ACC112 (cell line): ENCODE measurements around the gene DIO3.

ENCODE experiments used
- H2AFZ ChIP-seq: fragments of 200-600 bp; sonication (generic); one replicate; pipeline ENCODE4 v1.6.0; 2017; ENCODE audit warnings: antibody characterized with exemption, low read length; ENCODE audit not compliant: unreplicated experiment
- H3K27ac ChIP-seq: fragments of 200-600 bp; sonication (generic); 2 replicates; pipeline ENCODE4 v1.5.1; 2014; ENCODE audit warnings: low read depth, mild to moderate bottlenecking, antibody characterized with exemption, low read length, moderate library complexity
- H3K27me3 ChIP-seq: fragments of 200-600 bp; sonication (generic); 2 replicates; pipeline ENCODE4 v1.6.1; 2014; ENCODE audit warnings: mild to moderate bottlenecking, antibody characterized with exemption, low read length, moderate library complexity, mixed read lengths; ENCODE audit not compliant: insufficient read depth
- H3K36me3 ChIP-seq: fragments of 200-600 bp; sonication (generic); 2 replicates; pipeline ENCODE4 v1.6.1; 2016; ENCODE audit warnings: mild to moderate bottlenecking, antibody characterized with exemption, low read length, moderate library complexity, mixed read lengths; ENCODE audit not compliant: insufficient read depth
- H3K4me1 ChIP-seq: fragments of 200-600 bp; sonication (generic); one replicate; pipeline ENCODE4 v1.6.1; 2016; ENCODE audit warnings: low read length, mixed read lengths; ENCODE audit not compliant: insufficient read depth, unreplicated experiment, control insufficient read depth
- H3K4me3 ChIP-seq: fragments of 200-600 bp; sonication (generic); 2 replicates; pipeline ENCODE4 v1.5.1; 2014; ENCODE audit warnings: mild to moderate bottlenecking, low read depth, low read length
- H3K79me2 ChIP-seq: fragments of 200-600 bp; sonication (generic); one replicate; pipeline ENCODE4 v1.6.0; 2016; ENCODE audit warnings: low read length; ENCODE audit not compliant: control insufficient read depth, unreplicated experiment, insufficient read depth

DIO3 gene

DNA sequence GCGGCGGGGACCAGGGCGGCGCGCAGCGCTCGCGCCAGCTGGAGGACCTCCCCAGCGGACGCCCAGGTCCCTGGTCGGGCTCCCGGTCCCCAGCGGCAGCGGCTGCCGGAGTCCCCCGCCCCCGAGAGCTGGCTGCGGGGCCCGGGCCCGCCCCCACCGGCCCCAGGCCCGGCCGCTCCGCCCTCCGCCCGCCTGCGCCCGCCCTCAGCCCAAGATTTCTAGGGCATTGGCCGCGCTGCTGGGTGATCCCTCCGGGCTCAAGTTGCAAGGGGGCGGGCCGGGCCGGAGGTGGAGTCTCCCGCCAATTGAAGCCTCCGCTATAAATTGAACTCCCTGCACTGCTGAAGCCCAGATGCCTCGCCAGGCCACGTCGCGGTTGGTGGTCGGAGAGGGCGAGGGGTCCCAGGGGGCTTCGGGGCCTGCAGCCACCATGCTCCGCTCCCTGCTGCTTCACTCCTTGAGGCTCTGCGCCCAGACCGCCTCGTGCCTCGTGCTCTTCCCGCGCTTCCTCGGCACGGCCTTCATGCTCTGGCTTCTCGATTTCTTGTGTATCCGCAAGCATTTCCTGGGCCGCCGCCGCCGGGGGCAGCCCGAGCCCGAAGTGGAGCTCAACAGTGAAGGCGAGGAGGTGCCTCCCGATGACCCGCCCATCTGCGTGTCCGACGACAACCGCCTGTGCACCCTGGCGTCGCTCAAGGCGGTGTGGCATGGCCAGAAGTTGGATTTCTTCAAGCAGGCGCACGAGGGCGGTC is at the start of gene DIO3:
TSS of gene DIO3 (plus strand) at position 351 of the 752 bp plus-strand sequence.
- H3K4me3 ChIP-seq = no peak within 1 kb of the TSS
- no peak within 1 kb of the TSS for H2AFZ ChIP-seq
- no peaks in the 10 kb centered on the region for H3K36me3 ChIP-seq
- no peaks in the 10 kb centered on the region for H3K4me1 ChIP-seq
- H3K79me2 ChIP-seq = no peaks in the 10 kb centered on the region
- peaks cover 90% of the 10 kb centered on the region for H3K27me3 ChIP-seq
- no peak within 1 kb of the TSS for H3K27ac ChIP-seq

DNA sequence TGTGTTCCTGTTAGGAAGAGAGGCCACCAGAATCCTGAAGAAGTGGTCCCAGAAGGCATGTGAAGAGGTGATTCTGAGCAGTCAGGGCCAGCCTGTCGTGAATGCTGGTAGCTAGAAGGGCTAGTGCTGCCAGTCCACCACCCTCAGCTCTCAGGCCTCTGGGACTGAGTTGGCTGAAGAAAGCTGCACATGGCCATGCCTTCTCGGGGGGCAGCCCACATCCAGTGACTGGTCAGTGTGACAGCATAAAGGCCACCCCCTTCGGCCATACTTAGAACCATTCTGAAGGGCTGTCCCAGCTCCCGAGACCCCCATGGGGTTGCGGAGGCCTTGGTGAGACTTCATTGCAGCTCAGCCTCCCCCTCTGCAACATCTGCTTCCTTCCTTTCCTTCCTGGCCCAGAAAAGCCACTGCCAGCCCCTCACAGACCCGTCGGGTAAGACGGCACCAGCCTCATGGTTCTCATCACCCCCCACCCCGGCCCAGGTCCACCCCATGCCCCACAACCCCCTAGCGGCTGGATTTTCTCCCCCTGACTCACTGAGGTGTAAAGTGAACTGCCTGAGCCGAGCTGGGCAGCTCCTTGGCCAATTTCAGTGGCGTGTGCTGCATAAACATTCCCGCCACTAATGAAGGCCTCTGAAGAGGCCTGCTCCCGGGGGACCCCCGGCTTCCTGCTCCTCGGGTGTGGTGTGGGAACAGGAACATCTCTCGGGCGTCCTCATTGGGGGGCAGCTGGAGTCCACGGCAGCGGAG is 49.5 kb upstream of the DIO3 start:
- no peaks in the 10 kb centered on the region for H3K4me1 ChIP-seq
- H3K79me2 ChIP-seq = no peaks in the 10 kb centered on the region
- no peaks in the 10 kb centered on the region for H3K36me3 ChIP-seq
- no peak overlapping the region for H2AFZ ChIP-seq
- H3K27ac ChIP-seq = no peak overlapping the region
- no peaks in the 10 kb centered on the region for H3K27me3 ChIP-seq
- H3K4me3 ChIP-seq = no peak overlapping the region

DNA sequence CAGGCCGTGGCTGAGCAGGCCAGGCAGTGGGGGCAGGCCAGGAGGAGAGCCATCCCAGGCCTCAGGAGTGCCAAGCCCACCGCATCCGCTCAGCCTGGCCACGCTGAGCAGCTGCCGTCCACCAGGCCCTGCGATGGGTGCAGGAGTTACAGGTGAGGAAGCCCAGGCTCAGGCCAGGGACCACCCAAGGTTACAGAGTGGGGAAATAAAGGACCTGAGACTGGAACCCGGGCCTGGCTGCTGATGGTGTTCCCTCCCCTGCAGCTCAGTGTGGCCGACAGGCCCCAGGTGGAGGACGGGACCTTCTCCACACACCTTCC is 49.0 kb upstream of the DIO3 start:
- H3K27ac ChIP-seq = no peak overlapping the region
- no peak overlapping the region for H3K4me3 ChIP-seq

DNA sequence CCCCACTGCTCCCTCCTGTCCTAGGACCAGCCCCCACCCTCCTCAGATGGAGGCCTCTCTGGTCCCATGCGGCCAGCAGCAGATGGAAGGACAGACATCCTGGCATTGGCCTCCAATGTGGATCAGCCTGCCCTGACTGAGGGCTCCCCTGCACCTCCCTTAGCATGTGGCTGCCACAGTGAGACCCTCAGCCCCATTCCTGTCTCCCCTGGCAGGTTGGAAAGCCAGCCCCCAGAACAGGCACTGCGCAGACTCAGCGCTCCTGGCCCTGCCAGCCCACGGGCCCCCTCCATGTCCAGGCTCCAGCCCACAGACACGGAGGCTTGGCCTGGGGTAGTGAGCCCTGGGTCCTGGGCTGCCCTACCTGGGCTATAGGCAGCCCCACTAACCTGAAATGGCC is 47.2 kb upstream of the DIO3 start:
- H3K4me1 ChIP-seq = no peaks in the 10 kb centered on the region
- no peak overlapping the region for H2AFZ ChIP-seq
- no peak overlapping the region for H3K4me3 ChIP-seq
- no peaks in the 10 kb centered on the region for H3K36me3 ChIP-seq
- no peaks in the 10 kb centered on the region for H3K79me2 ChIP-seq
- H3K27me3 ChIP-seq = no peaks in the 10 kb centered on the region
- H3K27ac ChIP-seq = no peak overlapping the region

More for the DNA sequence above, 49.0 kb upstream of the DIO3 start:
- no peaks in the 10 kb centered on the region for H3K79me2 ChIP-seq
- no peaks in the 10 kb centered on the region for H3K36me3 ChIP-seq
- H2AFZ ChIP-seq = no peak overlapping the region
- no peaks in the 10 kb centered on the region for H3K27me3 ChIP-seq
- H3K4me1 ChIP-seq = no peaks in the 10 kb centered on the region

DNA sequence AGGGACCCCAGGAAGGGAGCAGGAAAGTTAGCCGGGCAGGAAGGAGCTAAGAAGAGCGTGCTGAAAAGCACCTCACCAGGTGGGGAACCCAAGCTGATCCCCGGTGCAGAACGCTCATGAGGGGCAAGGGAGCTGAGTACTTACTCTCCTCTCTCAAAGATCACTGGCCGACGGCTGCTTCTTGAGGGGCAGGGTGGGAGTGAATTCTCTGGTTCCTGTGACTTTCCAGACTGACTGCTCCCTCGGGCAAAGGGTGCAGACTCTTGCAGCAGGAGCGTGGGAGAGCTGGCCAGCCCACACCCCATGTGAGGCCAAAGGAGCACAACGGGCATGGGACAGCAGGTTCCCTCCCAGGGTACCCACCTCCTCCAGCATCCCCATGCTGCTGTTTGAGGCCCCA is 44.9 kb upstream of the DIO3 start:
- no peaks in the 10 kb centered on the region for H3K79me2 ChIP-seq
- no peak overlapping the region for H2AFZ ChIP-seq
- no peak overlapping the region for H3K4me3 ChIP-seq
- no peaks in the 10 kb centered on the region for H3K4me1 ChIP-seq
- no peak overlapping the region for H3K27ac ChIP-seq
- no peaks in the 10 kb centered on the region for H3K27me3 ChIP-seq
- H3K36me3 ChIP-seq = no peaks in the 10 kb centered on the region

DNA sequence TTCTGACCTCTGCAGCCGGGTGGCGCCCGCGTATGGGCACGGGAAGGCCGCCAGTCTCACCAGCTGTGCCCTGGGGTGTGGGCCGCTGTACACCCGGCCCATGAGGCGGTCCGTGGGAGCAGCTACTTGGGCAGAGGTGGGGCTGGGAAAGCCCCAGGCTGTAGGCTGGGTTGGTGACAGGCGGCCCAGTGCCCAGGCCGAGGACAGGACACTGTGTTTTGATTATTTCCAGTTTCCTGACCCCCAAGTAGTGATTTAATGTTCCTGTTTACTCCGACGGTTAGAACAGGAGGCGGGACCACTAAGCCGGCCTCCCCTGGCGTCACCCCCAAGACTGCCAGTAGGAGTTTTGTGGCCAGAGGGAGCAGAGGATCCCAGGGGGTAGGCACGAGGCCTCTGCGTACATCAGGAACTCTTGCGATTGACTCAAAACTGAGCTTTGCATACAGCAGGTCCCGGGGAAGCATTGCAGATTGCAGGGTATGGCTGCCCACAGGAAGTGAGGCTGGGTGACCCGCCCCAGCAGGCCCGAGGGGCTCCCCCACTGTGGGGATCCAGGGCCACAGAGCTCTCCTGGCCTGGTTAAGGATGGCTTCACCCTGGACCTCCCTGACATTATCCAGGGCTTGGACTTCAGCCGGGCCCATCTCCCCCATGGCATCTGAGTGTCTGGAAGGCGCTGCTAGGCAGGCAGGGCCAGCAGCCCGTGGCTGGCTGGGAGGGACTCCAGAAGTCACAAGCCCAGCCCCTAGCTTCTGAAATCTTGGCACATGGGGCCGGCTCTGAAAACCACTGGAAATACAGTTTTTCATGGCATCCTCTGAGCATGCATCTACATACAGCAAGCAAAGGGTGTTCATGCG is 42.5 kb upstream of the DIO3 start:
- H2AFZ ChIP-seq = no peak overlapping the region
- H3K79me2 ChIP-seq = no peaks in the 10 kb centered on the region
- no peak overlapping the region for H3K4me3 ChIP-seq
- H3K36me3 ChIP-seq = no peaks in the 10 kb centered on the region
- no peaks in the 10 kb centered on the region for H3K27me3 ChIP-seq
- no peaks in the 10 kb centered on the region for H3K4me1 ChIP-seq
- no peak overlapping the region for H3K27ac ChIP-seq

DNA sequence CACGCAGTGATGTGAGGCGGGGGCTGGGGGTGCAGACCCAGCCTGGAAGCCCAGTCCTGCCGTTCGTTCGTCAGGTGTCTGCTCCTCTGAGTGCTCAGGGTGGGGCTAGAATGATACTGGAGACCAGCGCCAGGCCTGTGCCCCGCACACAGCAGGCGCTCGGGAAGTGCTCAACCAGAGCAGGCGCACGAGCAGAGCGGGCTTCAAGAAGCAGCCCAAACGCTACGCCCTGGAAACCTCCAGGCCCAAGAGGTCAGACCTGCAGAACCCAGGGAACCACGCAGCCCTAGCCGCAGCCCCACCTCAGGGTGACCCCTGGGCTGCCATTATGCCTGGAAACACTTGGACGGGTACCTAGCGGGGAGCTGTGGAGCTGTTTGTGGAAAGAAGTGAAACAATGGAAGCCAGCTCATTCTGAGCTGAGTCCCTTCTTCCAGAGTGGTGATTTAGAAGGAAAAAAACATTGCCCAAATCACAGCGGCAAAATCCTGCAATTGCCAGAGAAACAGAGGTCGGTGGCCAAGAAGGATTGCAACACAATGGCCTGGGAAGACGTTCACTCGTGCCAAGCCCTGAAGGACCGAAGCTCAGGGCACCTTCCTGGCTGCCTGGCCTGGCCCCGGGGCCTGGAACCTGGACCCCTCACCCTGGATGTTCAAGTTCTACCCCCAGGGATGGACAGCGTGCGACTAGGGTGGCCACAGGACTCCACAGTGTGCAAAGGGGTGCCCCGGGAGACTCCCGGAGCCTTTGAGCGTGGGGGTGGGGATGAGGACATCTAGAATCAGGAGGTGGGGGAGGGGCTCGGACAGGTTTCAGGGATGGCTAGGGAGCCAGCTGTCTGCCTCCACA is 40.4 kb upstream of the DIO3 start:
- no peak overlapping the region for H3K27ac ChIP-seq
- H3K79me2 ChIP-seq = no peaks in the 10 kb centered on the region
- no peak overlapping the region for H2AFZ ChIP-seq
- no peaks in the 10 kb centered on the region for H3K36me3 ChIP-seq
- H3K4me3 ChIP-seq = no peak overlapping the region
- H3K4me1 ChIP-seq = no peaks in the 10 kb centered on the region
- no peaks in the 10 kb centered on the region for H3K27me3 ChIP-seq

DNA sequence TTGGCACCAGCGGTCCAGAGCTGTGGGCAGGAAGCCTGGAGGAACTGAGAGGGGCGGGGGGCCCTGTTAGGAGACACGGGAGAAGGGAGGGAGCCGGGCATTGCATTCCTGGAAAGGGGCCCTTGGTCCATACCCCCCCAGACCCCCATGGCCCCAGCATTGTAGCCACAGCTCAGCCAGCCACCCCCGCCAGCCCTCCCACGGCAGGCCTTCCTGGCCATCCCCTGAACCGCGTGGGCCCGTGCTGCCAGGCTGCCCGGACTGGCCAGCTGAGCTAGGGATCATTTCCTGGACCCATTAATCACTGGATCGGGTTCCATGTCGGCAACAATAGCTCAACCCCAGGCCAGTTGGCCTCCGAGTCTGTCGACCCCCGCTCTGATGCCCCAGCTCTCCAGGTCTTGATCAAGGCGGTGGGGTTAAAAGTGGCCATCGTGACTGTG is 39.8 kb upstream of the DIO3 start:
- H3K27ac ChIP-seq = no peak overlapping the region
- H3K27me3 ChIP-seq = no peaks in the 10 kb centered on the region
- H2AFZ ChIP-seq = no peak overlapping the region
- no peak overlapping the region for H3K4me3 ChIP-seq
- H3K36me3 ChIP-seq = no peaks in the 10 kb centered on the region
- no peaks in the 10 kb centered on the region for H3K79me2 ChIP-seq
- no peaks in the 10 kb centered on the region for H3K4me1 ChIP-seq

DNA sequence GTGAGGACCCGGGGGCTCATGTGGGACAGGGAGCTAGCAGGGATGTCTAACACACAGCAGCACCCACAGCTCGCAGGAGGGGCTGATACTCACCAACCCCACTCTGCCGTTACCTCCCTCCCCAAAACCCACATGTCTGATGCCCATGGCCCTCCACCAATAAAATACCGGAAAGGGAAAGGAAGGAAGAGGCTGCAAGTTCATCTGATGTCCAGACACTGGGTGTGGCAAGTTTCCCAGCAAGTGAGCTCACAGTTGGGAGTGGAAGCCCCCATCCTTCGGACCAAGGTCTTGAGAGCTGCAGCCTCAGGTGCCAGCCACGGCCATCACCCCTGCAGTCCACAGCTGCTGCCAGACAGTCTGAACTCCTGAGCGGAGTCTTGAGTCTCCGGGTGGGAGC is 39.3 kb upstream of the DIO3 start:
- Histone ChIP-seq H2AFZ (no peak overlapping the region), H3K27me3 (no peaks in the 10 kb centered on the region), H3K79me2 (no peaks in the 10 kb centered on the region), H3K36me3 (no peaks in the 10 kb centered on the region), H3K27ac (no peak overlapping the region), H3K4me1 (no peaks in the 10 kb centered on the region), H3K4me3 (no peak overlapping the region)
